Endothelial cell (in vitro differentiated cells): ENCODE data around the gene ADH5. TPM values are rescaled to one million over a fixed set of nuclear protein-coding genes. Genes with fewer than 3 reads are reported as not detected.

Experiments used
- DNase-seq: peaks from one replicate; pipeline ENCODE4 v3.0.0; 2021; ENCODE audit warnings: low spot score
- H3K27ac Mint-ChIP-seq: one replicate; pipeline ENCODE4 v1.8.0; 2021; ENCODE audit warnings: mixed read lengths, inconsistent platforms; ENCODE audit not compliant: unreplicated experiment
- H3K27me3 Mint-ChIP-seq: one replicate; pipeline ENCODE4 v1.8.0; 2021; ENCODE audit warnings: mild to moderate bottlenecking, moderate library complexity, mixed read lengths, inconsistent platforms; ENCODE audit not compliant: unreplicated experiment
- H3K36me3 Mint-ChIP-seq: one replicate; pipeline ENCODE4 v1.8.0; 2021; ENCODE audit warnings: mild to moderate bottlenecking, low read depth, mixed read lengths, inconsistent platforms; ENCODE audit not compliant: unreplicated experiment
- H3K4me1 Mint-ChIP-seq: one replicate; pipeline ENCODE4 v1.8.0; 2021; ENCODE audit warnings: mild to moderate bottlenecking, mixed read lengths, inconsistent platforms; ENCODE audit not compliant: unreplicated experiment
- H3K4me3 Mint-ChIP-seq: one replicate; pipeline ENCODE4 v1.8.0; 2021; ENCODE audit warnings: mild to moderate bottlenecking, mixed read lengths, inconsistent platforms; ENCODE audit not compliant: unreplicated experiment
- H3K9me3 Mint-ChIP-seq: one replicate; pipeline ENCODE4 v1.8.0; 2021; ENCODE audit warnings: mixed read lengths, inconsistent platforms; ENCODE audit not compliant: unreplicated experiment
- CTCF ChIP-seq: fragments of 200-600 bp; sonication (generic); IDR thresholded peaks from one replicate; pipeline ENCODE4 v1.5.0; 2021; ENCODE audit warnings: antibody characterized with exemption; ENCODE audit not compliant: unreplicated experiment
- total RNA-seq: library from RNA; stranded (reverse); fragmentation: NEBNext Ultra II Directional; extraction: Animal tissue kit (Norgen Biotek cat#: 25700); gene quantifications from one replicate; pipeline ENCODE4 v1.2.1, GENCODE V29; 2021; ENCODE audit not compliant: unreplicated experiment

ADH5 gene
- total RNA-seq, 1 donor from 2014 or later, result 126 TPM

GRCh38 chr4:99029852-99030251 lies 58.7 kb downstream of the ADH5 start:
- Mint-ChIP-seq H3K4me1 (no peaks in the 10 kb centered on the region), H3K27me3 (peaks cover 2% of the 10 kb centered on the region), H3K36me3 (no peaks in the 10 kb centered on the region), H3K9me3 (no peaks in the 10 kb centered on the region), H3K27ac (no peak overlapping the region), H3K4me3 (no peak overlapping the region)
- no peak for DNase-seq
- TF ChIP-seq CTCF, result no peak

- Mint-ChIP-seq H3K27ac (no peak overlapping the region), H3K36me3 (peaks cover 1% of the 10 kb centered on the region), H3K27me3 (peaks cover 2% of the 10 kb centered on the region), H3K4me3 (no peak overlapping the region), H3K9me3 (no peaks in the 10 kb centered on the region), H3K4me1 (peaks cover 4% of the 10 kb centered on the region)
- no peak for TF ChIP-seq CTCF
- no peak for DNase-seq
Measured at GRCh38 chr4:99029018-99029735, 59.4 kb downstream of the ADH5 start.

GRCh38 chr4:99028187-99028586 lies 60.4 kb downstream of the ADH5 start:
- Mint-ChIP-seq H3K36me3 (peaks cover 8% of the 10 kb centered on the region), H3K4me1 (peaks cover 6% of the 10 kb centered on the region), H3K9me3 (no peaks in the 10 kb centered on the region), H3K4me3 (no peak overlapping the region), H3K27me3 (peaks cover 2% of the 10 kb centered on the region), H3K27ac (no peak overlapping the region)
- no peak for TF ChIP-seq CTCF
- no peak for DNase-seq

GRCh38 chr4:99027304-99027703 lies 61.3 kb downstream of the ADH5 start:
- no peak overlapping the region for H3K27ac Mint-ChIP-seq
- H3K36me3 Mint-ChIP-seq, result peaks cover 12% of the 10 kb centered on the region
- no peak for DNase-seq
- peaks cover 2% of the 10 kb centered on the region for H3K27me3 Mint-ChIP-seq
- no peak for TF ChIP-seq CTCF
- no peak overlapping the region for H3K4me3 Mint-ChIP-seq
- H3K4me1 Mint-ChIP-seq, result peaks cover 6% of the 10 kb centered on the region
- H3K9me3 Mint-ChIP-seq, result no peaks in the 10 kb centered on the region

GRCh38 chr4:99025506-99025905 lies 63.1 kb downstream of the ADH5 start:
- Mint-ChIP-seq H3K4me1 (peaks cover 6% of the 10 kb centered on the region), H3K27me3 (peaks cover 2% of the 10 kb centered on the region), H3K27ac (no peak overlapping the region), H3K36me3 (peaks cover 28% of the 10 kb centered on the region), H3K4me3 (no peak overlapping the region), H3K9me3 (peaks cover 12% of the 10 kb centered on the region)
- no peak for TF ChIP-seq CTCF
- no peak for DNase-seq
